SK-N-SH treated with all-trans-retinoic acid at 6 μM for 48 hours (cell line): ENCODE results near the gene MRFAP1L1.

Experiments used
- ATAC-seq: fragments of 200-7000 bp; cut with Tn5 transposase; 3 replicates; pipeline ENCODE4 v1.9.1; 2020; ENCODE audit warnings: mild to moderate bottlenecking, moderate library complexity
- ARNTL ChIP-seq: fragments of 450-650 bp; formaldehyde crosslinking; IDR thresholded peaks from 2 replicates; pipeline ENCODE4 v1.5.0; 2020; ENCODE audit warnings: low read depth, mild to moderate bottlenecking, moderate library complexity, borderline replicate concordance
- BACH2 ChIP-seq: fragments of 250-450 bp; sonication (Bioruptor Pico); IDR thresholded peaks from 2 replicates; pipeline ENCODE4 v1.9.0; 2021; ENCODE audit warnings: mild to moderate bottlenecking, borderline replicate concordance
- CSDC2 ChIP-seq: fragments of 250-450 bp; sonication (Bioruptor Pico); IDR thresholded peaks from 2 replicates; pipeline ENCODE4 v1.5.0; 2020; ENCODE audit warnings: mild to moderate bottlenecking, moderate library complexity
- ESRRG ChIP-seq: fragments of 250-450 bp; sonication (Bioruptor Pico); IDR thresholded peaks from 2 replicates; pipeline ENCODE4 v1.6.1; 2021; ENCODE audit warnings: mild to moderate bottlenecking
- ISL1 ChIP-seq: fragments of 250-450 bp; sonication (Bioruptor Pico); IDR thresholded peaks from 2 replicates; pipeline ENCODE4 v2.1.2; 2022; ENCODE audit warnings: mild to moderate bottlenecking, moderate library complexity
- OSR1 ChIP-seq: fragments of 250-450 bp; sonication (Bioruptor Pico); IDR thresholded peaks from 2 replicates; pipeline ENCODE4 v1.8.0; 2022; ENCODE audit warnings: moderate library complexity, mild to moderate bottlenecking, inconsistent platforms
- PPARA ChIP-seq: fragments of 250-450 bp; sonication (Bioruptor Pico); IDR thresholded peaks from 2 replicates; pipeline ENCODE4 v1.5.0; 2020; ENCODE audit warnings: mild to moderate bottlenecking, borderline replicate concordance
- RARB ChIP-seq: fragments of 250-450 bp; sonication (Bioruptor Pico); IDR thresholded peaks from 2 replicates; pipeline ENCODE4 v1.8.0; 2021; ENCODE audit warnings: mild to moderate bottlenecking, moderate library complexity
- SNAI2 ChIP-seq: fragments of 250-450 bp; sonication (Bioruptor Pico); IDR thresholded peaks from 2 replicates; pipeline ENCODE4 v1.5.0; 2020; ENCODE audit warnings: mild to moderate bottlenecking, moderate library complexity
- TCF4 ChIP-seq: fragments of 250-450 bp; sonication (Bioruptor Pico); IDR thresholded peaks from 2 replicates; pipeline ENCODE4 v1.8.0; 2021; ENCODE audit warnings: mild to moderate bottlenecking, moderate library complexity, borderline replicate concordance
- TOX ChIP-seq: fragments of 250-450 bp; sonication (Bioruptor Pico); IDR thresholded peaks from 2 replicates; pipeline ENCODE4 v1.8.0; 2021; ENCODE audit warnings: mild to moderate bottlenecking, moderate library complexity, borderline replicate concordance
- ZC3H10 ChIP-seq: fragments of 250-450 bp; sonication (Bioruptor Pico); IDR thresholded peaks from 2 replicates; pipeline ENCODE4 v1.5.1; 2021; ENCODE audit warnings: mild to moderate bottlenecking, moderate library complexity
- ZFP3 ChIP-seq: fragments of 250-450 bp; sonication (Bioruptor Pico); IDR thresholded peaks from 2 replicates; pipeline ENCODE4 v1.5.0; 2020; ENCODE audit warnings: mild to moderate bottlenecking, moderate library complexity
- ZFP30 ChIP-seq: fragments of 450-650 bp; formaldehyde crosslinking; IDR thresholded peaks from 2 replicates; pipeline ENCODE4 v1.5.0; 2022; ENCODE audit warnings: mild to moderate bottlenecking, moderate library complexity
- ZNF565 ChIP-seq: fragments of 450-650 bp; formaldehyde crosslinking; conservative IDR thresholded peaks from 2 replicates; pipeline ENCODE4 v1.5.0; 2020; ENCODE audit warnings: low read depth, mild to moderate bottlenecking, moderate library complexity
- ZNF70 ChIP-seq: fragments of 450-650 bp; formaldehyde crosslinking; IDR thresholded peaks from 2 replicates; pipeline ENCODE4 v1.5.0; 2020; ENCODE audit warnings: mild to moderate bottlenecking, moderate library complexity
- ZNF8 ChIP-seq: fragments of 450-650 bp; formaldehyde crosslinking; IDR thresholded peaks from 2 replicates; pipeline ENCODE4 v1.5.0; 2020; ENCODE audit warnings: mild to moderate bottlenecking, moderate library complexity
- TF ChIP-seq, protein P1 (sequence below): fragments of 250-450 bp; sonication (Bioruptor Pico); IDR thresholded peaks from 2 replicates; pipeline ENCODE4 v1.8.0; 2021; ENCODE audit warnings: low read depth, mild to moderate bottlenecking, moderate library complexity, borderline replicate concordance
- TF ChIP-seq, protein P2 (sequence below): fragments of 250-450 bp; sonication (Bioruptor Pico); IDR thresholded peaks from 2 replicates; pipeline ENCODE4 v1.5.1; 2020; ENCODE audit warnings: low read depth, mild to moderate bottlenecking, moderate library complexity
- TF ChIP-seq, protein P3 (sequence below): fragments of 250-450 bp; sonication (Bioruptor Pico); IDR thresholded peaks from 2 replicates; pipeline ENCODE4 v1.8.0; 2020; ENCODE audit warnings: mild to moderate bottlenecking, moderate library complexity, borderline replicate concordance
- TF ChIP-seq, protein P4 (sequence below): fragments of 250-450 bp; sonication (Bioruptor Pico); IDR thresholded peaks from 2 replicates; pipeline ENCODE4 v1.5.1; 2021; ENCODE audit warnings: mild to moderate bottlenecking, moderate library complexity
- TF ChIP-seq, protein P5 (sequence below): fragments of 250-450 bp; sonication (Bioruptor Pico); IDR thresholded peaks from 2 replicates; pipeline ENCODE4 v1.5.0; 2020; ENCODE audit warnings: mild to moderate bottlenecking, moderate library complexity

MRFAP1L1 gene

DNA sequence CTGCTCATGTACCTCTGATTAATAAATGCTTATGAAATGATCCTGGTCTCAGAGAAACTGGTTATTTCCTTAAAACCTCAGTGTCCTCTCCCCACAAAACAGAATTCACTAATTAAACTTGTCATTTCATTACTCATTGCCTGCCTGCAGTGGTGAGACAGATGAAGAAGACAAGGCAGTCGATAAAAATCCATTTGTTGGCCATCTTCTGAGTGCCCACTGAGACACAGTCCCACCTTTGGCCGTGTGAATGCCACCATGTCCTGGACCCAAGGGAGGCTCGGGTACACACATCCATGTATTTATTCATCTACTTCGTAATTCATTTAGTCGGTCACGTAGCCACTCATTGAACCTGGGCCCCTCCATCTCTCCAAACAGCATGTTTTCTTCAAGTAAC, 12.5 kb downstream of the MRFAP1L1 start (continued):
- TF ChIP-seq ZFP30 (CRISPR knock-in tag): no peak
- TF ChIP-seq, protein P1, sequence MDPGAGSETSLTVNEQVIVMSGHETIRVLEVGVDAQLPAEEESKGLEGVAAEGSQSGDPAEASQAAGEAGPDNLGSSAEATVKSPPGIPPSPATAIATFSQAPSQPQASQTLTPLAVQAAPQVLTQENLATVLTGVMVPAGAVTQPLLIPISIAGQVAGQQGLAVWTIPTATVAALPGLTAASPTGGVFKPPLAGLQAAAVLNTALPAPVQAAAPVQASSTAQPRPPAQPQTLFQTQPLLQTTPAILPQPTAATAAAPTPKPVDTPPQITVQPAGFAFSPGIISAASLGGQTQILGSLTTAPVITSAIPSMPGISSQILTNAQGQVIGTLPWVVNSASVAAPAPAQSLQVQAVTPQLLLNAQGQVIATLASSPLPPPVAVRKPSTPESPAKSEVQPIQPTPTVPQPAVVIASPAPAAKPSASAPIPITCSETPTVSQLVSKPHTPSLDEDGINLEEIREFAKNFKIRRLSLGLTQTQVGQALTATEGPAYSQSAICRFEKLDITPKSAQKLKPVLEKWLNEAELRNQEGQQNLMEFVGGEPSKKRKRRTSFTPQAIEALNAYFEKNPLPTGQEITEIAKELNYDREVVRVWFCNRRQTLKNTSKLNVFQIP (CRISPR knock-in tag): no peak
- no peak for TF ChIP-seq ZFP3 (CRISPR knock-in tag)

DNA sequence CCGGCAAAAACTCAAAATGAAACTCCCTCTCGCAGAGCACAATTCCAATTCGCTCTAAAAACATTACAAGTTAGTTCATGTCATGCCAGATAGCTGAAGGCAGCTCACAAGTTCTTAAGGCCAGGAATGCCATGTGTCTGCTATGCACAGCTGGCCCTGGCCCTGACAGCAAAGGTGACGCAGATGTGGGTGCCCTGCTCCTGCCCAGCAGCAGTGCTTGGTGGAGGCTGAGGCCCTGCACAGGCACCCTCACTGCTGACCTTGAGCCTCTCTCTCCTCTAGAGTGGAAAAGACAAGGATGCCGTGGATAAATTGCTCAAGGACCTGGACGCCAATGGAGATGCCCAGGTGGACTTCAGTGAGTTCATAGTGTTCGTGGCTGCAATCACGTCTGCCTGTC, 13.1 kb downstream of the MRFAP1L1 start:
- no peak for TF ChIP-seq ZNF8
- no peak for TF ChIP-seq RARB
- TF ChIP-seq ZFP30 (CRISPR knock-in tag): no peak
- TF ChIP-seq, protein P2, sequence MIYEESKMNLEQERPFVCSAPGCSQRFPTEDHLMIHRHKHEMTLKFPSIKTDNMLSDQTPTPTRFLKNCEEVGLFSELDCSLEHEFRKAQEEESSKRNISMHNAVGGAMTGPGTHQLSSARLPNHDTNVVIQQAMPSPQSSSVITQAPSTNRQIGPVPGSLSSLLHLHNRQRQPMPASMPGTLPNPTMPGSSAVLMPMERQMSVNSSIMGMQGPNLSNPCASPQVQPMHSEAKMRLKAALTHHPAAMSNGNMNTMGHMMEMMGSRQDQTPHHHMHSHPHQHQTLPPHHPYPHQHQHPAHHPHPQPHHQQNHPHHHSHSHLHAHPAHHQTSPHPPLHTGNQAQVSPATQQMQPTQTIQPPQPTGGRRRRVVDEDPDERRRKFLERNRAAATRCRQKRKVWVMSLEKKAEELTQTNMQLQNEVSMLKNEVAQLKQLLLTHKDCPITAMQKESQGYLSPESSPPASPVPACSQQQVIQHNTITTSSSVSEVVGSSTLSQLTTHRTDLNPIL: no peak
- TF ChIP-seq OSR1 (CRISPR knock-in tag): no peak
- TF ChIP-seq BACH2: no peak
- no peak for TF ChIP-seq ZNF70 (CRISPR knock-in tag)
- TF ChIP-seq ESRRG (CRISPR knock-in tag): no peak
- TF ChIP-seq ZNF565 (CRISPR knock-in tag): no peak
- TF ChIP-seq, protein P3, sequence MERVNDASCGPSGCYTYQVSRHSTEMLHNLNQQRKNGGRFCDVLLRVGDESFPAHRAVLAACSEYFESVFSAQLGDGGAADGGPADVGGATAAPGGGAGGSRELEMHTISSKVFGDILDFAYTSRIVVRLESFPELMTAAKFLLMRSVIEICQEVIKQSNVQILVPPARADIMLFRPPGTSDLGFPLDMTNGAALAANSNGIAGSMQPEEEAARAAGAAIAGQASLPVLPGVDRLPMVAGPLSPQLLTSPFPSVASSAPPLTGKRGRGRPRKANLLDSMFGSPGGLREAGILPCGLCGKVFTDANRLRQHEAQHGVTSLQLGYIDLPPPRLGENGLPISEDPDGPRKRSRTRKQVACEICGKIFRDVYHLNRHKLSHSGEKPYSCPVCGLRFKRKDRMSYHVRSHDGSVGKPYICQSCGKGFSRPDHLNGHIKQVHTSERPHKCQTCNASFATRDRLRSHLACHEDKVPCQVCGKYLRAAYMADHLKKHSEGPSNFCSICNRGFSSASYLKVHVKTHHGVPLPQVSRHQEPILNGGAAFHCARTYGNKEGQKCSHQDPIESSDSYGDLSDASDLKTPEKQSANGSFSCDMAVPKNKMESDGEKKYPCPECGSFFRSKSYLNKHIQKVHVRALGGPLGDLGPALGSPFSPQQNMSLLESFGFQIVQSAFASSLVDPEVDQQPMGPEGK (CRISPR knock-in tag): no peak
- TF ChIP-seq TCF4 (CRISPR knock-in tag): no peak
- no peak for TF ChIP-seq ZC3H10 (CRISPR knock-in tag)
- no peak for TF ChIP-seq ZFP3 (CRISPR knock-in tag)
- no peak for TF ChIP-seq TOX (CRISPR knock-in tag)
- TF ChIP-seq, protein P4, sequence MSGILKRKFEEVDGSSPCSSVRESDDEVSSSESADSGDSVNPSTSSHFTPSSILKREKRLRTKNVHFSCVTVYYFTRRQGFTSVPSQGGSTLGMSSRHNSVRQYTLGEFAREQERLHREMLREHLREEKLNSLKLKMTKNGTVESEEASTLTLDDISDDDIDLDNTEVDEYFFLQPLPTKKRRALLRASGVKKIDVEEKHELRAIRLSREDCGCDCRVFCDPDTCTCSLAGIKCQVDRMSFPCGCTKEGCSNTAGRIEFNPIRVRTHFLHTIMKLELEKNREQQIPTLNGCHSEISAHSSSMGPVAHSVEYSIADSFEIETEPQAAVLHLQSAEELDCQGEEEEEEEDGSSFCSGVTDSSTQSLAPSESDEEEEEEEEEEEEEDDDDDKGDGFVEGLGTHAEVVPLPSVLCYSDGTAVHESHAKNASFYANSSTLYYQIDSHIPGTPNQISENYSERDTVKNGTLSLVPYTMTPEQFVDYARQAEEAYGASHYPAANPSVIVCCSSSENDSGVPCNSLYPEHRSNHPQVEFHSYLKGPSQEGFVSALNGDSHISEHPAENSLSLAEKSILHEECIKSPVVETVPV (CRISPR knock-in tag): no peak
- TF ChIP-seq, all 23 proteins: peak for 0
- ATAC-seq: no peak

DNA sequence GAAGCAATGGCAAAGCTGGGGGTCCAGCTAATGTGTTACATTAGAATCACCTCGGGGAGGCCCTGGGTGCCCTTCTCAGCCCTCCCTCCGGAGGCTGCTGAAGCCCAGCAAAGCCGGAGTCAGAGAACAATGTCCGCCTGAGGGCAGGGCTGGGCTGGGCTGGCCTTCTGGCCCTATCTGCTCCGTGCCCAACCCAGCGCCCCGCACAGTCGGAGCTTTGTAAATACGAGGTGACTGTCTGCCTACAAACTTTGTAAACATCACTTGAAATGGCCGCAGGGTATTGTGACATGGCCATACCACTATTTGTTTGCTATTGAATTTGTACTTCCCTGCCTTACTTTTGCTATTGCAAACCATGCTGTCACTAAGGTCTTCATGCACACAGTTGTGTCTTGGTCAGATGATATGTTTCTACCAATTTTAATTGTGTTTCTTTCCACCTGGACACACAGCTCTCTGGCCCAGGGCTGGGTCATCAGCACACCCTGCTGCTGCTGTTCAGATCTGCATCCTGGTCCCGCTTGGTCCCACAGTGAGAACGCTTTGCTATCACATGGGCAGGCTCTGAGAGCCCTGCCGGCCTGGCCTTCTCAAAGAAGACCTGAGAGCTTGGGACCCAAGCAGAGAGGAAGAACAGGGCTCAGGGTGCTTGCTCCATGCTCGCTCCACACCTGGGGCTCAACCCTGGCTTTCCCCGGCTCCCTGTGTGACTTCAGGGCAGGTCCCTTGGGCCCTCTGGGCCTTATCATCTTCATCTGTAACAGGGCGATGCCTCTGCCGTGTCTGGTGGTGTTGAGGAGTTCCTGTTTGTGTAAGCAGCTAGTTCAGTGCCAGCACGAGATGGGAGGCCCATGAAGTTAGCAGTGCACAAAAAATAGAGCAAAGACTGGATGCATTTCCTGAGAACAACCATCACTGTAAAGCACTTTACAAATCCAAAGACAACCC, 13.7 kb downstream of the MRFAP1L1 start:
- no peak for ATAC-seq
- TF ChIP-seq, protein P4 (CRISPR knock-in tag): no peak
- TF ChIP-seq, protein P2: no peak
- TF ChIP-seq ZNF565 (CRISPR knock-in tag) (no peak), SNAI2 (CRISPR knock-in tag) (no peak), ZNF70 (CRISPR knock-in tag) (no peak), CSDC2 (CRISPR knock-in tag) (no peak), ISL1 (no peak), RARB (no peak), TCF4 (CRISPR knock-in tag) (no peak), ARNTL (no peak), BACH2 (no peak), ZFP3 (CRISPR knock-in tag) (no peak), PPARA (CRISPR knock-in tag) (no peak)
- TF ChIP-seq, protein P3 (CRISPR knock-in tag): no peak
- TF ChIP-seq, protein P5, sequence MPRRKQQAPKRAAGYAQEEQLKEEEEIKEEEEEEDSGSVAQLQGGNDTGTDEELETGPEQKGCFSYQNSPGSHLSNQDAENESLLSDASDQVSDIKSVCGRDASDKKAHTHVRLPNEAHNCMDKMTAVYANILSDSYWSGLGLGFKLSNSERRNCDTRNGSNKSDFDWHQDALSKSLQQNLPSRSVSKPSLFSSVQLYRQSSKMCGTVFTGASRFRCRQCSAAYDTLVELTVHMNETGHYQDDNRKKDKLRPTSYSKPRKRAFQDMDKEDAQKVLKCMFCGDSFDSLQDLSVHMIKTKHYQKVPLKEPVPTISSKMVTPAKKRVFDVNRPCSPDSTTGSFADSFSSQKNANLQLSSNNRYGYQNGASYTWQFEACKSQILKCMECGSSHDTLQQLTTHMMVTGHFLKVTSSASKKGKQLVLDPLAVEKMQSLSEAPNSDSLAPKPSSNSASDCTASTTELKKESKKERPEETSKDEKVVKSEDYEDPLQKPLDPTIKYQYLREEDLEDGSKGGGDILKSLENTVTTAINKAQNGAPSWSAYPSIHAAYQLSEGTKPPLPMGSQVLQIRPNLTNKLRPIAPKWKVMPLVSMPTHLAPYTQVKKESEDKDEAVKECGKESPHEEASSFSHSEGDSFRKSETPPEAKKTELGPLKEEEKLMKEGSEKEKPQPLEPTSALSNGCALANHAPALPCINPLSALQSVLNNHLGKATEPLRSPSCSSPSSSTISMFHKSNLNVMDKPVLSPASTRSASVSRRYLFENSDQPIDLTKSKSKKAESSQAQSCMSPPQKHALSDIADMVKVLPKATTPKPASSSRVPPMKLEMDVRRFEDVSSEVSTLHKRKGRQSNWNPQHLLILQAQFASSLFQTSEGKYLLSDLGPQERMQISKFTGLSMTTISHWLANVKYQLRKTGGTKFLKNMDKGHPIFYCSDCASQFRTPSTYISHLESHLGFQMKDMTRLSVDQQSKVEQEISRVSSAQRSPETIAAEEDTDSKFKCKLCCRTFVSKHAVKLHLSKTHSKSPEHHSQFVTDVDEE: no peak
